ENCODE data around the gene EML1.

The EML1 gene

GRCh38 chr14:99918781-99919180 is 125.6 kb downstream of the EML1 start:
- H3K9me3 ChIP-seq: no peaks in the 10 kb centered on the region
- H3K4me3 ChIP-seq (ENCODE audit: low read depth, low read length): no peak overlapping the region
- no peak for TF ChIP-seq CTCF (IDR thresholded peaks at IDR 0.05; ENCODE audit: low read depth, low read length)
- H3K36me3 ChIP-seq: no peaks in the 10 kb centered on the region; the same call in 1 of the 2 replicates
- H3K27me3 ChIP-seq: no peaks in the 10 kb centered on the region
- 0 out of 2 replicates have a peak, but pooled peaks cover 2% of the 10 kb centered on the region for H3K4me1 ChIP-seq
- no peak for DNase-seq

GRCh38 chr14:99921425-99921824 is 128.2 kb downstream of the EML1 start:
- Histone ChIP-seq H3K4me1 (0 out of 2 replicates have a peak, but pooled peaks cover 2% of the 10 kb centered on the region), H3K4me3 (ENCODE audit: low read depth, low read length) (no peak overlapping the region), H3K36me3 (no peaks in the 10 kb centered on the region; the same call in 1 of the 2 replicates), H3K9me3 (no peaks in the 10 kb centered on the region), H3K27me3 (no peaks in the 10 kb centered on the region)
- no peak for TF ChIP-seq CTCF (IDR thresholded peaks at IDR 0.05; ENCODE audit: low read depth, low read length)
- DNase-seq: no peak

- H3K36me3 ChIP-seq: no peaks in the 10 kb centered on the region; the same call in 1 of the 2 replicates
- H3K4me1 ChIP-seq: peaks cover 6% of the 10 kb centered on the region; the same call in 1 of the 2 replicates
- H3K27me3 ChIP-seq: no peaks in the 10 kb centered on the region
- no peaks in the 10 kb centered on the region for H3K9me3 ChIP-seq
- no peak for DNase-seq
- no peak for TF ChIP-seq CTCF (IDR thresholded peaks at IDR 0.05; ENCODE audit: low read depth, low read length)
- no peak overlapping the region for H3K4me3 ChIP-seq (ENCODE audit: low read depth, low read length)
Measured at GRCh38 chr14:99924379-99924778, 131.2 kb downstream of the EML1 start.

- no peak overlapping the region for H3K4me3 ChIP-seq (ENCODE audit: low read depth, low read length)
- TF ChIP-seq CTCF (IDR thresholded peaks at IDR 0.05; ENCODE audit: low read depth, low read length): no peak
- no peaks in the 10 kb centered on the region for H3K27me3 ChIP-seq
- no peaks in the 10 kb centered on the region; the same call in 1 of the 2 replicates for H3K36me3 ChIP-seq
- DNase-seq: no peak
- H3K4me1 ChIP-seq: peaks cover 4% of the 10 kb centered on the region; the same call in 1 of the 2 replicates
- H3K9me3 ChIP-seq: no peaks in the 10 kb centered on the region
Measured at GRCh38 chr14:99925471-99925870, 132.3 kb downstream of the EML1 start.

- Histone ChIP-seq H3K27me3 (no peaks in the 10 kb centered on the region), H3K36me3 (no peaks in the 10 kb centered on the region), H3K4me3 (ENCODE audit: low read depth, low read length) (no peak overlapping the region), H3K4me1 (peaks cover 4% of the 10 kb centered on the region; the same call in 1 of the 2 replicates), H3K9me3 (no peaks in the 10 kb centered on the region)
- no peak for TF ChIP-seq CTCF (IDR thresholded peaks at IDR 0.05; ENCODE audit: low read depth, low read length)
- DNase-seq: no peak
Measured at GRCh38 chr14:99928963-99929362, 135.8 kb downstream of the EML1 start.

- DNase-seq: no peak
- Histone ChIP-seq H3K36me3 (no peaks in the 10 kb centered on the region), H3K4me3 (ENCODE audit: low read depth, low read length) (no peak overlapping the region), H3K9me3 (no peaks in the 10 kb centered on the region), H3K27me3 (no peaks in the 10 kb centered on the region), H3K4me1 (peaks cover 4% of the 10 kb centered on the region; the same call in 1 of the 2 replicates)
- no peak for TF ChIP-seq CTCF (IDR thresholded peaks at IDR 0.05; ENCODE audit: low read depth, low read length)
Measured at GRCh38 chr14:99929601-99930000, 136.4 kb downstream of the EML1 start.
